Stimulated activated naive B cell treated with anti-CD40 and anti-IgM and Interleukin-4, amounts not matched to agents 10 μg/mL and 1 μg/mL and 100 μg/mL, for 72 hours (primary cell): ENCODE data around the gene PSMD13.
"Not testable (repeated sequence)": the region's sequence is repeated elsewhere in the genome, so short reads cannot be mapped to it uniquely, and the experiment has no call there.

ENCODE experiments used
- ATAC-seq, 2 donors: fragments of 150-1000 bp; cut with Tn5 transposase; replicated peaks; 2 replicates each; pipeline ENCODE4 v1.10.0; 2021; ENCODE audit warnings: moderate library complexity in 1 of 2
- DNase-seq: peaks from one replicate; pipeline ENCODE4 v3.0.0; 2021
- H3K27ac Mint-ChIP-seq: one replicate; pipeline ENCODE4 v1.8.0; 2022; ENCODE audit warnings: mild to moderate bottlenecking, mixed read lengths
- H3K27me3 Mint-ChIP-seq, 2 donors: one replicate each; pipeline ENCODE4 v1.8.0; 2022; ENCODE audit warnings: mixed read lengths in 2 of 2
- H3K36me3 Mint-ChIP-seq, 2 donors: one replicate each; pipeline ENCODE4 v1.8.0; 2022; ENCODE audit warnings: mixed read lengths in 2 of 2, mild to moderate bottlenecking in 1 of 2
- H3K4me1 Mint-ChIP-seq, 2 donors: one replicate each; pipeline ENCODE4 v1.8.0; 2022; ENCODE audit warnings: mixed read lengths in 2 of 2, mild to moderate bottlenecking in 1 of 2
- H3K4me3 Mint-ChIP-seq, 2 donors: one replicate each; pipeline ENCODE4 v1.8.0; 2022; ENCODE audit warnings: mild to moderate bottlenecking in 2 of 2, mixed read lengths in 2 of 2, moderate library complexity in 1 of 2
- H3K9me3 Mint-ChIP-seq, 2 donors: one replicate each; pipeline ENCODE4 v1.8.0; 2022; ENCODE audit warnings: mixed read lengths in 2 of 2, mild to moderate bottlenecking in 1 of 2

Gene PSMD13

GRCh38 chr11:235997-236773 lies 591 bp upstream of the PSMD13 start, which contains the start of gene SIRT3:
SIRT3 (minus strand) TSS chr11:236342; CDS start chr11:236328, 14 bp downstream.
- H3K9me3 Mint-ChIP-seq = no peaks in the 10 kb centered on the region
- H3K4me1 Mint-ChIP-seq = peaks cover 13 to 31% of the 10 kb centered on the region in 2 donors
- no peaks in the 10 kb centered on the region for H3K27me3 Mint-ChIP-seq
- ATAC-seq (peak; percentile 85 to 89), DNase-seq (peak; percentile 79)
- H3K36me3 Mint-ChIP-seq = peaks cover 12 to 19% of the 10 kb centered on the region in 2 donors
- H3K4me3 Mint-ChIP-seq = peak within 1 kb of the TSS; percentile 94 to 96
- H3K27ac Mint-ChIP-seq = peak within 1 kb of the TSS; percentile 98

GRCh38 chr11:238346-238745 lies 1.6 kb downstream of the PSMD13 start:
- Mint-ChIP-seq H3K4me3 (peak overlapping the region in 1 of 2 donors; percentile 94), H3K36me3 (peaks cover 29 to 30% of the 10 kb centered on the region in 2 donors), H3K4me1 (peaks cover 19 to 40% of the 10 kb centered on the region in 2 donors)
- H3K27ac Mint-ChIP-seq, H3K9me3 Mint-ChIP-seq, H3K27me3 Mint-ChIP-seq, ATAC-seq, DNase-seq: not testable (repeated sequence)

DNA sequence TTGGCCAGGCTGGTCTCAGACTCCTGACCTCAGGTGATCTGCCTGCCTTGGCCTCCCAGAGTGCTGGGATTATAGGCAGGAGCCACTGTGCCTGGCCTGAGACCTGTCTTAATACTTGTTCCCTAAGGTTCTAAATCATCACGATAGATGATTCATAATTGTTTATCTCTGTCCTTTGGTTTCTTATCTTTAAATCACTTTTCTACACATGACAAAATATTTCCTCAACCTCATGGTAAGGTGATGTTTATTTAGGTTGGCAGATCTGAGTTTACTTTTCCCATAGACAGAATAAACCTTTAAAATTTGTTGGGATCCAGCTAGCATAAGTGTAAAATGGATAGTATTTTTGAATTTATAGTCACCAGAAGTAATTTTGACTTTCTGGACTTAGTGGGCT lies 3.5 kb downstream of the PSMD13 start:
- peaks cover 34 to 35% of the 10 kb centered on the region in 2 donors for H3K36me3 Mint-ChIP-seq
- H3K9me3 Mint-ChIP-seq = no peaks in the 10 kb centered on the region
- ATAC-seq (no peak), DNase-seq (no peak)
- H3K4me3 Mint-ChIP-seq = no peak overlapping the region
- H3K4me1 Mint-ChIP-seq = peaks cover 14 to 35% of the 10 kb centered on the region in 2 donors
- no peak overlapping the region for H3K27ac Mint-ChIP-seq
- H3K27me3 Mint-ChIP-seq = no peaks in the 10 kb centered on the region

DNA sequence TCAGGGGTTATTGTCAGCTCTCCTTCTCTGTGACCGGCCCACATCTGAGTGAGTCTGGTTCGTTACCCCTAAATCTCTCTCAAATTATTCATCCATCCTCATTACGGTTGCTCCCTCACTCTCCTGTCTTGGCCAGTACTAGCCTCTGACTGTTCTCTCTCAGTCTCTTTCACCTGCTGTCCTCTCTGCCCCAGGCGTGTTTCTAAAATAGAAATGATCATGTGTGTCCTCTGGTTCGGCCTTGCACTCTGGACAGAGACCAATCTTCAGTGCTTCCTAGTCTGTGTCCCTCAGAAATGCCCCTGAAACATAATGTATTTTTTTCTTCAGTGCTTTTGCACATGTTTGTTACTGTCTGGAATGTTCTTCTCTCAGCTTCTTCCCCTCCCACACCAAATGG lies 4.9 kb downstream of the PSMD13 start:
- DNase-seq = no peak
- ATAC-seq = no peak
- H3K4me1 Mint-ChIP-seq = peaks cover 12 to 31% of the 10 kb centered on the region in 2 donors

DNA sequence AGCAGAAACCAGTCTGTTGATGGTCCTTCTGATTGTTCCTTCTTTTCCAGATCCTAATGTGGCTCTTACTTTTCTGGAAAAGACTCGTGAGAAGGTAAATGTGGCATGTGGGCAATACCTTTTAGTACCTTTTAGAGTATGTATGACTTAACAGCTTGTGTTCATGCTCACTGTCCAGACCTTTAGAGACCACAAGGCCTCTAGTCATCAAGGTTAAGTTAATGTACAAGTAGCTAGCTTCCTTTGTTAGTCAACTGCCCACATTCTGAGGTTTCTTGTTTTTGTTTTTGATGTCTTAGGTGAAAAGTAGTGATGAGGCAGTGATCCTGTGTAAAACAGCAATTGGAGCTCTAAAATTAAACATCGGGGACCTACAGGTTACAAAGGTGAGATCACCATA lies 7.6 kb downstream of the PSMD13 start:
- Mint-ChIP-seq H3K27me3 (no peaks in the 10 kb centered on the region), H3K9me3 (no peaks in the 10 kb centered on the region), H3K4me3 (no peak overlapping the region), H3K27ac (no peak overlapping the region), H3K36me3 (peaks cover 37 to 63% of the 10 kb centered on the region in 2 donors), H3K4me1 (peaks cover 9 to 19% of the 10 kb centered on the region in 2 donors)
- DNase-seq (no peak), ATAC-seq (no peak)

More for the DNA sequence above, 4.9 kb downstream of the PSMD13 start:
- no peaks in the 10 kb centered on the region for H3K9me3 Mint-ChIP-seq
- H3K36me3 Mint-ChIP-seq = peaks cover 37 to 47% of the 10 kb centered on the region in 2 donors
- no peak overlapping the region for H3K4me3 Mint-ChIP-seq
- no peaks in the 10 kb centered on the region for H3K27me3 Mint-ChIP-seq
- H3K27ac Mint-ChIP-seq = no peak overlapping the region

DNA sequence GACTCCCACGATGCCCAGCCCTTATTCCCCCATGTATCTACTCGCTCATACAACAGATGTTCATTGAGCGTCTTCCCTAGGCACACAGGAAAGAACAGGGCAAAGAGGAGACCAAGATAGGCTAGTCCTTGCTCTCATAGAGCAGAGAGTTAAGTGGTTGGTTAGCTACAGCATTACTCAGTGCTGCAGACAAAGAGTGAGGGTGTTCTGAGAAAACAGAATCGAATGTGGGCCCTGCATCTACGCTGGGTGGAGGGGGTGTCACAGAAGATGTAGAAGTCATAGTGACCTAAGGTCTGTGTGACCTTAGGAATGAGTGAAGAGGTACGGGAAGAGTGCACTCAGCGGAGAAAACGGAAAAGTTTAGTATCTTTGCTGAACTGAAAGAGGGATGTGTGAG lies 12.3 kb downstream of the PSMD13 start:
- H3K27me3 Mint-ChIP-seq = no peaks in the 10 kb centered on the region
- DNase-seq (no peak), ATAC-seq (no peak)
- no peaks in the 10 kb centered on the region for H3K9me3 Mint-ChIP-seq
- no peak overlapping the region for H3K27ac Mint-ChIP-seq
- H3K4me3 Mint-ChIP-seq = no peak overlapping the region
- peaks cover 33 to 73% of the 10 kb centered on the region in 2 donors for H3K36me3 Mint-ChIP-seq
- peaks cover 5% of the 10 kb centered on the region in 2 donors for H3K4me1 Mint-ChIP-seq

DNA sequence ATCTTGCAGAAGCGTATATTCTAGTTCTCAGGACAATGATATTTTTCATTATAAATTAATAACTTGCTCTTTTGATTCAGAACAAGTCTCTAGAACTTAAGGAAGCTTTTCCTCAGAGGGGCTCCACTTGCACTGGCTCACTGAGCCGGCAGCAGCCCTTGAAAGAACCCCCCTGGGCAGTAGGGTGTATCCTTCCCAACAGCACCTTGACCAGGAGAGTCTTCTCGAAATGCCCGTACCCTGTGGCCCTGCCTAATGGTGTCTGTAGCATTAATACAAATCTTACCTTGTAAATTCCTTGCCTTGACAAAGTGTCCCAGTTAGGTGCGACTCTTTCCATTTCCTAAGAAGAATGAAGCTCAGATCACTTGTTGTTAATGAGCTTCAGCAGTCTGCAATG lies 13.5 kb downstream of the PSMD13 start:
- H3K36me3 Mint-ChIP-seq = peaks cover 28 to 70% of the 10 kb centered on the region in 2 donors
- ATAC-seq (no peak), DNase-seq (no peak)
- no peaks in the 10 kb centered on the region for H3K9me3 Mint-ChIP-seq
- peaks cover 5% of the 10 kb centered on the region in 2 donors for H3K4me1 Mint-ChIP-seq
- H3K27me3 Mint-ChIP-seq = no peaks in the 10 kb centered on the region
- H3K27ac Mint-ChIP-seq = no peak overlapping the region
- no peak overlapping the region for H3K4me3 Mint-ChIP-seq

- ATAC-seq = peak; percentile 92 to 96
- Mint-ChIP-seq H3K9me3 (peaks cover 0 to 2% of the 10 kb centered on the region in 2 donors), H3K4me1 (peaks cover 7 to 9% of the 10 kb centered on the region in 2 donors), H3K27ac (no peak overlapping the region), H3K27me3 (no peaks in the 10 kb centered on the region), H3K36me3 (peaks cover 27 to 66% of the 10 kb centered on the region in 2 donors), H3K4me3 (no peak overlapping the region)
- peak; percentile 42 for DNase-seq
Measured at GRCh38 chr11:250740-251299, 14.0 kb downstream of the PSMD13 start.

- Mint-ChIP-seq H3K27me3 (no peaks in the 10 kb centered on the region), H3K4me3 (no peak overlapping the region), H3K9me3 (peaks cover 0 to 3% of the 10 kb centered on the region in 2 donors), H3K36me3 (peaks cover 28 to 58% of the 10 kb centered on the region in 2 donors), H3K27ac (no peak overlapping the region), H3K4me1 (peaks cover 7 to 16% of the 10 kb centered on the region in 2 donors)
- ATAC-seq (no peak), DNase-seq (no peak)
Measured at GRCh38 chr11:251550-251949, 14.8 kb downstream of the PSMD13 start.

DNA sequence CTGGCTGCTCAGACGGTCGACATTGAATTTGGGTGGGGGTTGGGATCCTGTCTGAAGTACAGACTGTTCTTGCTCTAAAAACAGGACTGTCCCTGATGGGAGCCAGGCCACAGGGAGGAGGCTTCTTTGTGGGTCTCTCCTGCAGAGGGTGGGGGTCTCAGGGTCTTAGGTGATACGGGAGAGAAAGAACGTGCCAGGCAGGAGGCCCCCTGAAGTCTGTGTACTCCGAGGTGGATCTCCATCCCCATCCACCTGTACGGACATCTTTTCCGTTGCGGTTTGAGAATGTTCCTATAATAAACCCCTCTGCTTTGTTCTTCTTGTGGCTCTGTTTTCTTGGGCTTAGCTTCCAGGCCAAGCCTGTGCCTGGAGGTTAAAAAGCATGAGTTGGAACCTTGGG lies 15.9 kb downstream of the PSMD13 start:
- no peak overlapping the region for H3K27ac Mint-ChIP-seq
- H3K4me3 Mint-ChIP-seq = no peak overlapping the region
- DNase-seq (no peak), ATAC-seq (no peak)
- peaks cover 16 to 27% of the 10 kb centered on the region in 2 donors for H3K4me1 Mint-ChIP-seq
- no peaks in the 10 kb centered on the region for H3K27me3 Mint-ChIP-seq
- H3K9me3 Mint-ChIP-seq = peaks cover 0 to 3% of the 10 kb centered on the region in 2 donors
- H3K36me3 Mint-ChIP-seq = peaks cover 26 to 49% of the 10 kb centered on the region in 2 donors

GRCh38 chr11:253160-253885 lies 16.5 kb downstream of the PSMD13 start:
- no peak for DNase-seq
- Mint-ChIP-seq H3K27ac (no peak overlapping the region), H3K4me3 (no peak overlapping the region), H3K27me3 (no peaks in the 10 kb centered on the region), H3K4me1 (peaks cover 21 to 34% of the 10 kb centered on the region in 2 donors), H3K9me3 (peaks cover 0 to 3% of the 10 kb centered on the region in 2 donors), H3K36me3 (peaks cover 26 to 45% of the 10 kb centered on the region in 2 donors)
- no peak for ATAC-seq

DNA sequence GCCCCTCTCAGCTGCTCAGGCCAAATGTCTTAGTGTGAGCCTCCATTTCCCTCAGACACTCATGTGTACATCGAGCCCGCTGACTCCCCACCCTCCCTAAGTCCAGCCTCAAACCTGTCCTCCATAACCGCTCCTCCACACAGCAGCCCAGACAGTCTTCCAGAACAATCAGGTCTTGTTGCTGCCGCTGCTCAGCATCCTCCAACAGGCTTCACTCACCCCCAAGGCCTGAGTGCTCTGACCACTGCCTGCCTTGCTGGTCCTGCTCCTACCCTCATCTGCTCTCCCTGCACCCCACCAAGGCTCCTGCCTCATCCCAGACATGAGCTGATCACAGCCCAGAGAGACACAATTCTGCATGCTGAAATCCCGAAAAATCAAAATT lies 17.1 kb downstream of the PSMD13 start:
- peaks cover 0 to 3% of the 10 kb centered on the region in 2 donors for H3K9me3 Mint-ChIP-seq
- H3K4me1 Mint-ChIP-seq = peaks cover 22 to 36% of the 10 kb centered on the region in 2 donors
- peak overlapping the region in 1 of 2 donors; percentile 15 for H3K4me3 Mint-ChIP-seq
- no peak overlapping the region for H3K27ac Mint-ChIP-seq
- ATAC-seq (no peak), DNase-seq (no peak)
- H3K36me3 Mint-ChIP-seq = peaks cover 26 to 41% of the 10 kb centered on the region in 2 donors
- H3K27me3 Mint-ChIP-seq = no peaks in the 10 kb centered on the region

- Mint-ChIP-seq H3K27me3 (peaks cover 0 to 5% of the 10 kb centered on the region in 2 donors), H3K36me3 (peaks cover 21 to 35% of the 10 kb centered on the region in 2 donors), H3K4me3 (no peak overlapping the region), H3K4me1 (peaks cover 22 to 36% of the 10 kb centered on the region in 2 donors), H3K27ac (no peak overlapping the region), H3K9me3 (peaks cover 0 to 3% of the 10 kb centered on the region in 2 donors)
- no peak for DNase-seq
- ATAC-seq = no peak
Measured at GRCh38 chr11:255176-255575, 18.4 kb downstream of the PSMD13 start.

DNA sequence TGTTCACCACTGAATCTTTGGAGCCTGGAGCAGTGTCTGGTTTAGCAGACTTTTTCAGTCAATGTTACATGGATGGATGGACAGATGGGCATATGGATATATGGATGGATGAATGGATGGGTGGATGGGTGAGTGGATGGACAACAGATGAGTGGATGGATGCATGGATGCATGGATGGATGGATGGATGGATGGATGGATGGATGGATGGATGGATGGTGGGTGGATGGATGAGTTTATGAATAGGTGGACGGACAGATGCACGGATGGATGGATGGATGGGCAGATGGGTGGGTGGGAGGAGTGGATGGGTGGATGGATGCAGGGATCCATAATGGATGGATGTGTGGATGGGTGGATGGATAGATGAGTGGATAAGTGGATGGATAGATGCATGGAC lies 19.0 kb downstream of the PSMD13 start:
- Mint-ChIP-seq H3K4me3 (peak overlapping the region in 1 of 2 donors; percentile 30), H3K27ac (peak overlapping the region; percentile 28)

More for the DNA sequence above, 19.0 kb downstream of the PSMD13 start:
- peaks cover 21 to 30% of the 10 kb centered on the region in 2 donors for H3K36me3 Mint-ChIP-seq
- ATAC-seq (no peak), DNase-seq (no peak)
- H3K4me1 Mint-ChIP-seq = peaks cover 21 to 36% of the 10 kb centered on the region in 2 donors
- peaks cover 0 to 5% of the 10 kb centered on the region in 2 donors for H3K27me3 Mint-ChIP-seq
- H3K9me3 Mint-ChIP-seq = peaks cover 0 to 3% of the 10 kb centered on the region in 2 donors
